Kidney tubule cell (primary cell): ENCODE measurements around the gene HECW1.
A peak's percentile ranks its signal among the peaks of the same experiment; 100 is the strongest.

ENCODE experiments used
- DNase-seq: peaks from one replicate; pipeline ENCODE4 v3.0.0-alpha.2; 2018; ENCODE audit warnings: low spot score

Gene HECW1

DNA sequence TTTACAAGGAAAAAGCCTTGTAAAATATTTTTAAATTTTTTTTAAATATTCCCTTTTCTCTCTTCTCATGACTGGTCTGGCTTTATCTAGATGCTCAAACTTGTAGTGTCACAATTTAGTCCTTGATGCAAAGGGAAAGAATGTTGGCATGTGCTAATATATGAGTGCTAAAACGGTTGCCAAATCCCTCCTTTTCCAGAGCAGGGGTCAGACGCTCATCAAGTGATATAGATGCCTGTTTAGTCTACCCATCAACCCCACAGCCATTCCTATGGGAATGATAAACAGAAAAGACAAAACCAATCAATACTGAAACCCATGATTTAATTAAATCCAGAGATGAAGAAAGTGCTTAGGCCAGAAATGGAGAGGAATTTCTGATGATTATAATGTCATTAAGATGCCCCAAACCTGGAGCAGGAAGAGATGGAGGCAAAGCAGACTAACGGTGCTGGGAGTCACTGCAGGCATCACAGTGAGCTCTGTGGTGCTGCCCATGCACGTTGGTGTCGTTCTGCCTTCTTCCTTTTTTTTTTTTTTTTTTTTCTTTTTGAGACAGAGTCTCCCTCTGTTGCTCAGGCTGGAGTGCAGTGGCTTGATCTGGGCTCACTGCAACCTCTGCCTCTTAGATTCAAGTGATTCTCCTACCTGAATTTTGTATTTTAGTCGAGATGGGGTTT lies 260.4 kb downstream of the HECW1 start:
- DNase-seq = no peak

DNA sequence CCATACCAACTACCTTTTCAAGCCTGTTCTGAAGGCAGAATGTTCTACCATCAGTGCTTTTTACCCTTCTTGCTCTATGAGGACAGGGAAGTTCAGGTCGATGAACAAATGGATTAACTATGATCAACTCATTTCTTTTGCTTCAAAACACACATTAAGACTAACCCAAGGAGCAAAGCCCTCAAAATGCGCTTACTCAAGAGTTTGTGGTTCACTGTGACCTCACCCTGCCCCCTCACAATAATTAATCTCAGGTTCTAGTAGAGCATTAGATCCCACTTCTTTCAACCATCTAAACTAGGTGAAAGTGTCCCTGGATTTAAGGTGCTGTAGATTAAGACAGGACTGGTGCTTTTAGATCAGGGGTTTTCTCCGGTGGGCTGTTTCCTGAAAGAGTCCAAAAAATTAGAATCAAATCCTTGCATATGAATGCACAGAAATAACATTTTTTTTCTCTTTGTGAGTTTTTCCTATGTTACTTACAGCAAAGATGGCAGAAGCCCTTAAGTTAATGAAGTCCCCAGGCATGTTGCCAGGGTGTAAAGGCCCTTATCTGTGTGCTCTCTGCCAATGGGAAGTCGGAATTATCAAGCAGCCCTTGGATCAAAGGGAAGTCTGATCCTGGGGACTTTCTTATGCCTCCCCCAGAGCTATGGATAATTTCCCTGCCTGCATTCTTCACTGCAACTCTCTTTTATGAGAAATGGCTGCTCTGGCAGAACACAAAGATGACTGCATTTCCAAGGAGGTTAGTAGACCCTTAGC lies 264.9 kb downstream of the HECW1 start:
- peak; percentile 82 for DNase-seq

DNA sequence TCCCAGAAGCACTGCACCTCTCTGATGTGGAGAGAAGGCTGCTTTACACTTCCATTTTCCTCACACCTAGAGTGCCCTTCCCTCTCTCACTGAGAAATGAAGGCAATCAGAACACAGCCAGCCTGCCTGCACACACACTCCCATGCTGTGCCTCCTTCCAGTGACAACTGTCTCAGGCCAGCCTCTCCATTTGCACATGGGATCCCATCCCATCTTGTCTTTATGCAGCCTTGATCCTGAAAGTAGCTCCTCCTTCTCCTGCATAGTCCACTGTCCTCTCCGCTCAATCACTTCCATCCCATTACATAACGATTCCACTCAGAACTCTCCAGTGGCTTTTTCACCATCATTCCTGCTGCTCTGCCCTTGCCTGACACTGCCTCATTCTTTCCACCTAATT lies 266.8 kb downstream of the HECW1 start:
- no peak for DNase-seq

DNA sequence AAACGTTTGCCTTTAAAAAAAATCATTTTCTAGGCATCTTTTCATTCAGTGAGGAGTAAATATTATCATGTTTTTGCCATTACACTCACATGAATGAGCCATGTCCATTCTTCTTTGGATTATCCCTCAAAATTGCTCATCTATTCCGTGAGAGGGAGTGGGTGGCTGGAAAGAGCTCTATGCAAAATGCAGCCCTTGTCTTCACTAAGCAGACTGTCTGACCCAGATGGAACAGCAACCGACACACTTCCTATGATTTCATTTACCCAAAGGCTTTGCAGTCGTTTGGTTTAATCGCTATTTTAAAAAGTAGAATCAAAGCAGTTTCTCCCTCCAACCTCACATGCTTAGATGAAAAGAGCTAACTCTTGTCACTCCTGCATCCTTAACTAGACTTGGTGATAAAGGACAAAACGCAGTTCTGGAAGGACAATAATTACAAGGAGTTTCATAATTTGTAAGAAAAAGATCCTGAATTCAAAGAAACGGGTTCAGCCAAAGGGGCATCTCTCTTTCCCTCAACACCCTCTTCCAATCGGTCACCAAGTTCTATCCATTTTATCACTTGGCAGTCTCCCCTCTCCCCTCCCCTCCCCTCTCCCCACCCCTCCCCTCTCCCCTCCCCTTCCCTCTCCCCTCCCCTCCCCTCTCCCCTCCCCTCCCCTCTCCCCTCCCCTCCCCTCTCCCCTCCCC lies 272.3 kb downstream of the HECW1 start:
- DNase-seq = no peak

DNA sequence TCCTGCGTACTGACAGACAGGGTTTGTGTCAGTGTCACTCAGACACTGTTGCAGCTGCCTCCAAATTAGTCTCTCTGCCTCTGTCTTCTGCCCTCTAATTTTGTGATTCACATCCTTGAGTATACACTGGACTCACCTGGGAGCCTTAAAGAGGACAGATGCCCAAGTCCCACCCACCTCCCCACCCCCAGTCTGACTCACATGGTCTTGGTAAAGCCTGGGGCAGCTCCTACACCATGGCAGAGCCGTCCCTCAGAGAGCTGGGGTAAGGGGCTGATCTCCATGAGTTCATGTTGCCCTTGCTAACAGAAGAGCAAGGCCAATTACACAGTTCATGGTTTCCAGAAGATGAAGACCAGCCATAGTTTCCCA lies 272.8 kb downstream of the HECW1 start:
- DNase-seq = peak; percentile 42

GRCh38 chr7:43385856-43386255 lies 273.4 kb downstream of the HECW1 start:
- DNase-seq = peak; percentile 61

GRCh38 chr7:43387932-43388331 lies 275.5 kb downstream of the HECW1 start:
- DNase-seq = no peak

DNA sequence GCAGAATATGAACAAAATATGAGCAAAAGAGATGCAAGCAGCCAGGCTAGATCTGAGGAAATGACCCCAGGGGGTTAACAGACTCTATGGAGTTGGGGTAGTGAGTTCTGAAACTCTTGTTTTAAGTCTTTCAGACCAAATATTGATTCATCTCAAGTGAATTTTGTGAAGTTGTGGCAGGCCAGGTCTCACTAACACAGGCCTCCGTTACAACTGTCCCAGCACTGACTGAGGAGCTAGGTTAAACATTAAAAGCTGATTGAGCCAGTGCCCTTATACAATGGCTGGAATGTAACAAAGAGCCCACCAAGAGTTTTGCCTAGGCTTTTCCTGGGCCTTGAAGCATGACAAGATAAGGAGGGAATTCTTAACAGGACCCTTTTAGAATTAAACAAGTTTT lies 278.1 kb downstream of the HECW1 start:
- DNase-seq = peak; percentile 86

- peak; percentile 51 for DNase-seq
Measured at GRCh38 chr7:43391518-43391917, 279.1 kb downstream of the HECW1 start.

- DNase-seq = no peak
Measured at GRCh38 chr7:43392638-43393330, 280.3 kb downstream of the HECW1 start.

- DNase-seq = peak; percentile 99
Measured at GRCh38 chr7:43394441-43395130, 282.1 kb downstream of the HECW1 start.

- peak; percentile 13 for DNase-seq
Measured at GRCh38 chr7:43395351-43395750, 282.9 kb downstream of the HECW1 start.

DNA sequence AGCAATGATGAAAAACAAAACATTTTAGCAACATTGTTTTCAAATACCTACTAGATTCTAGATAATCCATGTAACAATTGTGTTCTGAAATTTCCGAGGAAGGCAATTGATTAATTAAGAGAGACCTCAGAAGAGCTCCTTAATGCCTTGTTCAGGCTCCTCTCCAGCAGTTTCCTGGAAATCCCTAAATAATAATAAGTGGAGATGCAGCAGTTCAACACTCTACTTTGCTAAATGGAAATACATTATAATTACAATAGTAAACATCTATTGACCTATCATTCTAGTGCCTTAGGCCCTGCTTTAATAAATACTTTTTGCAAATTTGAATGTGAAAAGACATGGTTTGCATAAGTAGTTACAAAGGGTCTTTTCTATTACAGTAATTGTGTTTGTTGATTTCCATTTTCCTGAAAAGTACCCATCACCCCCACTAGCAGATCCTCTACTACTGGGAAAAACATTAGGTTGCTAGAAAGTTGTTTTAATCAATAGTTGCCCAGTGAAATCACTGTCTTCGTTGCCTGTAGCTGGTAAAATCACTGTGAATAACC lies 283.8 kb downstream of the HECW1 start:
- DNase-seq = no peak

DNA sequence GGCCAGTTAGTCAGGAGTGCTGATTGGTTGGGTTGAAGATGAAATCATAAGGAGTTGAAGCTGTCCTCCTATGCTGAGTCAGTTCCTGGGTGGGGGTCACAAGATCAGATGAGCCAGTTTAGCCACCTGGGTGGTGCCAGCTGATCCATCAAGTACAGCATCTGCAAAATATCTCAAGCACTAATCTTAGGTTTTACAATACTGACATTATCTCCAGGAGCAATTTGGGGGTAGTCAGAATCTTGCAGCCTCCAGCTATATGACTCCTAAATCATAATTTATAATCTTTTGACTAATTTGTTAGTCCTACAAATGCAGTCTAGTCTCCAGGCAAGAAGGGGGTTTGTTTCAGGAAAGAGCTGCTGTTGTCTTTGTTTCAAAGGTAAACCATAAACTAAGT lies 286.4 kb downstream of the HECW1 start:
- DNase-seq = peak; percentile 49

- DNase-seq = no peak
Measured at GRCh38 chr7:43405948-43406347, 293.5 kb downstream of the HECW1 start.

DNA sequence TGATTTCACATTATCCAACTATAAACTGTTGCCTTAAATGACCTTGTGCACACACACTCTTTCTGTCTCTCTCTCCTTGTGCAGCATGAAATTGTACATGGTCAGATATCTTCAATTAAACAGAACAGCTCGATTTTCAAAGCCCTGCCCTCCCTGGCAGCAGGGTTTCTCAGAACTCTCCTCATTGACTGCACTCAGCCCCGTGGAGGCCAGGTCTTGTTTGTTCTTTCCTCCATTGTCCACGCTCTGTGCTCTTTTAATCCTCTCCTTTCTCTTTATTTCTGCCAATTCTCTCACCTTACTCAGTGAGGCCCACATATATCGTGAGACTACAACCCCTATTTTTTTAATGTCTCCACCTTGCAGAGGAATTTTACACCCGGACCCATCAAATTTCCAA lies 294.5 kb downstream of the HECW1 start:
- DNase-seq = no peak

DNA sequence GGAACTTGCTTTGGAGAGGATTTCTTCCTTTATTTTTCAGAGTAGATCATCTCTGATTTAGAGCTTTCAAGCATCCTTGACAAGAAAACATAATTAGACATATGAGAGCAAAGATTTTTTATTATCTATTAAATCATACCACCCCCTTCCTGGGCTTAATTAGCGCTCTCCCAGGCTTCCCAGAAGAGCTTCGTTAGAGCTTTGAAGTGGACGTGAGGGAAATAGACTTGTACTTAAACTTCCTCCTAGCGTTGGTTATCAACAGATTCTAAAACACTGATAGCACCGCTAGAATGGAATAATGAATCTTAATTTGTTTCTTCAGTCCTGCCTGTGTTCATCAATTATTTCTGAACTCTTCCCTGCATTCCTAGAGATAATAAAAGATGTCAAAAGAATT lies 296.5 kb downstream of the HECW1 start:
- no peak for DNase-seq

- DNase-seq = no peak
Measured at GRCh38 chr7:43417455-43417854, 305.0 kb downstream of the HECW1 start.

- no peak for DNase-seq
Measured at GRCh38 chr7:43430411-43430810, 318.0 kb downstream of the HECW1 start.

- DNase-seq = peak; percentile 26
Measured at GRCh38 chr7:43431020-43431595, 318.7 kb downstream of the HECW1 start.

- DNase-seq = no peak
Measured at GRCh38 chr7:43433639-43434038, 321.2 kb downstream of the HECW1 start.
